GM21360 (cell line): ENCODE results near the gene C3orf62.

Experiments
- ATAC-seq: cut with Tn5 transposase; IDR thresholded peaks from one replicate; pipeline ENCODE4 v1.9.1; 2021; ENCODE audit warnings: mild to moderate bottlenecking, moderate library complexity; ENCODE audit not compliant: unreplicated experiment

C3orf62 gene

GRCh38 chr3:49219132-49219531 lies 57.9 kb downstream of the C3orf62 start:
- ATAC-seq = no peak
